Testis (tissue), 2 donors: ENCODE data around the gene FLAD1.

Experiments
- CTCF ChIP-seq, 3 experiments: fragments of 450-650 bp in 2 of 3; fragments of 200-600 bp in 1 of 3; sonication (generic) in 1 of 3; IDR thresholded peaks; one replicate each; pipeline ENCODE4 v1.5.1; 2016 to 2019; ENCODE audit warnings: antibody characterized with exemption in 3 of 3, mild to moderate bottlenecking in 2 of 3, moderate library complexity in 1 of 3
- POLR2A ChIP-seq: fragments of 450-650 bp; IDR thresholded peaks from one replicate; pipeline ENCODE4 v1.6.1; 2017; ENCODE audit warnings: antibody characterized with exemption, mild to moderate bottlenecking, moderate library complexity

GRCh38 chr1:154972517-154973343 is 10.4 kb upstream of the FLAD1 start:
- TF ChIP-seq CTCF (IDR thresholded peaks at IDR 0.05) (no peak), POLR2A (no peak)
